Ecto neural progenitor cell (in vitro differentiated cells): ENCODE measurements around the gene GPR33.
A peak's percentile ranks its signal among the peaks of the same experiment; 100 is the strongest.
"Not testable (repeated sequence)": the region's sequence is repeated elsewhere in the genome, so short reads cannot be mapped to it uniquely, and the experiment has no call there.

ENCODE experiments used
- DNase-seq: peaks from one replicate; pipeline ENCODE4 v3.0.0-alpha.2; 2018; ENCODE audit warnings: low spot score

The GPR33 gene

GRCh38 chr14:31457665-31458659 is 29.9 kb downstream of the GPR33 start:
- no peak for DNase-seq

- peak; percentile 95 for DNase-seq
These were observed 30.8 kb downstream of the GPR33 start, which contains the start of gene DTD2 for GRCh38 chr14:31456841-31457664. Gene DTD2, minus strand, starts transcription at chr14:31457506. Its CDS starts 113 bp downstream, at chr14:31457393.

- no peak for DNase-seq
These were observed 37.7 kb downstream of the GPR33 start for GRCh38 chr14:31449971-31450610.

- DNase-seq, result no peak
These were observed 38.7 kb downstream of the GPR33 start for GRCh38 chr14:31449136-31449535.

- no peak for DNase-seq
These were observed 42.1 kb downstream of the GPR33 start for GRCh38 chr14:31445703-31446102.

- no peak for DNase-seq
These were observed 45.6 kb downstream of the GPR33 start for GRCh38 chr14:31442284-31442683.

- DNase-seq, result no peak
These were observed 46.3 kb downstream of the GPR33 start for GRCh38 chr14:31441273-31442111.

- DNase-seq, result no peak
These were observed 47.6 kb downstream of the GPR33 start for GRCh38 chr14:31440280-31440679.

- DNase-seq, result no peak
These were observed 48.3 kb downstream of the GPR33 start for GRCh38 chr14:31439561-31439960.

- not testable (repeated sequence) for DNase-seq
These were observed 50.7 kb downstream of the GPR33 start for GRCh38 chr14:31437045-31437691.

GRCh38 chr14:31435276-31435675 is 52.6 kb downstream of the GPR33 start:
- no peak for DNase-seq
